Measurements from ENCODE around the gene STK11. TPM values are rescaled to one million over a fixed set of nuclear protein-coding genes. Genes with fewer than 3 reads are reported as not detected.

STK11 gene
- total and polyA plus RNA-seq, 2 donors (not counting 3 experiments of a cell fraction or from before 2014, with no cell fraction given) = 39.4 to 75.4 TPM

DNA sequence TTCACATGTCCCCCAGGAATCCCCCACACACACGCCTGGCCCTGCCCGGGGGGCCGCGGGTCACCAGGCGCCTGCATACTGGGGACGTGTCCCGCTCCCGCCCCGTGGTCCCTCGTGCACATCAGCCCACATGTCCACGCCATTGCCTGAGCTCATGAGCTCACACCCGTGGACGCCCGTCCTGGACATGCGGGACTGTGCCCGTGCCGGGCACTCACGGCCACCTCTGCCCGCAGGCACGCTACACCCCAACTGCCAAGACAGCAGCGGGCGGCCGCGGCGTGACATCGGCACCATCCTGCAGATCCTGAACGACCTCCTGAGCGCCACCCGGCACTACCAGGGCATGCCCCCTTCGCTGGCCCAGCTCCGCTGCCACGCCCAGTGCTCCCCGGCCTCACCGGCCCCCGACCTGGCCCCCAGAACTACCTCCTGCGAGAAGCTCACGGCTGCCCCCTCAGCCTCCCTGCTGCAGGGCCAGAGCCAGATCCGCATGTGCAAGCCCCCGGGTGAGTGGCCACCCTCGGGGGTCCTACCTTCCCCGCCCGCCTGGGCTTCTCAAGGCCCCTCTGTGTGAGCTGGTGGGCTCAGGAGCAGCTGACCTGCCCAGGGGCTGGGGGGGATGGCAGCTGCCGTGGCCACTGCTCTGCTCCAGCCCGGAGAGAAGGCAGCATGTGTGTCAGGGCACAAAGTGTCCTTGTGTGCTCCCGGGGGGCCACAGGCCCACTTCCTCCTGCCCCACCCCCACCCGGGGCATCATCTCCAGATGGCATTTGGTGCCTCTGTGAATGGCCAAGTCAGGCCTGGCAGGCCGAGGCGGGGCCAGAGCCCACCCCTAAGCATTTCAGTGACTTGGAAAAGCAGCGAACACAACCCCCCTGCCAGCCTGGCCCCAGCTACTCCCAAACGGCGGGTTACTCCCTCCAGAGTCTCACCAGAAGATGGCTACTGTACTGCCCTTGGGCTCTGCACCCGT lies 49.9 kb downstream of the STK11 start:
- BruUV-seq (replicated peaks) = no TSS peak
- DNase-seq (ENCODE audit: low read depth, low spot score) (no peak), FAIRE-seq (no peak)
- Histone ChIP-seq H3K27me3 (ENCODE audit: control insufficient read depth in 2 of 2, insufficient read depth in 2 of 2, low read length in 2 of 2) (no peaks in the 10 kb centered on the region), H3K36me3 (ENCODE audit: control insufficient read depth in 2 of 2, extremely low read depth in 1 of 2, insufficient read depth in 2 of 2, low read length in 2 of 2) (peaks cover 29 to 34% of the 10 kb centered on the region in 2 experiments), H3K9me3 (replicated peaks; ENCODE audit: control insufficient read depth, insufficient read depth, low read length) (no peaks in the 10 kb centered on the region), H3K4me1 (ENCODE audit: control insufficient read depth, extremely low read depth, insufficient read depth, low read length) (peaks cover 48% of the 10 kb centered on the region), H3K79me2 (ENCODE audit: control insufficient read depth, insufficient read depth, low read length) (peaks cover 54% of the 10 kb centered on the region), H3K4me3 (replicated peaks in 1 of 3; ENCODE audit: insufficient read depth in 1 of 3, low read depth in 1 of 3, low read length in 3 of 3) (no peak overlapping the region), H3K9ac (replicated peaks; ENCODE audit: extremely low read depth, insufficient read depth, low read length) (no peak overlapping the region), H3K9me1 (replicated peaks; ENCODE audit: control insufficient read depth, extremely low read depth, insufficient read depth, low read length) (no peaks in the 10 kb centered on the region), H4K20me1 (replicated peaks; ENCODE audit: control insufficient read depth, extremely low read depth, insufficient read depth, low read length) (no peaks in the 10 kb centered on the region), H2AFZ (ENCODE audit: low read depth, low read length) (no peak overlapping the region), H3K4me2 (ENCODE audit: insufficient read depth, low read length) (no peak overlapping the region), H3K27ac (ENCODE audit: insufficient read depth, low read depth, low read length) (no peak overlapping the region)
- TF ChIP-seq FOS (IDR thresholded peaks at IDR 0.05; ENCODE audit: borderline replicate concordance, insufficient read depth, low read length) (no peak), JUN (IDR thresholded peaks at IDR 0.05; ENCODE audit: borderline replicate concordance, insufficient read depth, insufficient read length, low read depth) (no peak), EZH2 (IDR thresholded peaks at IDR 0.05; ENCODE audit: borderline replicate concordance, low read depth, low read length, severe bottlenecking) (no peak), POLR2AphosphoS5 (IDR thresholded peaks at IDR 0.05; ENCODE audit: insufficient read depth, low read depth, low read length) (no peak), GATA2 (IDR thresholded peaks at IDR 0.05; ENCODE audit: insufficient read depth, insufficient read length, low read depth, low read length) (no peak), MYC (IDR thresholded peaks at IDR 0.05; ENCODE audit: low read depth, low read length) (no peak), MAX (IDR thresholded peaks at IDR 0.05; ENCODE audit: insufficient read depth, insufficient read length) (no peak), POLR2A (IDR thresholded peaks at IDR 0.05; ENCODE audit: low read depth, low read length) (no peak)
- TF ChIP-seq, protein P1, sequence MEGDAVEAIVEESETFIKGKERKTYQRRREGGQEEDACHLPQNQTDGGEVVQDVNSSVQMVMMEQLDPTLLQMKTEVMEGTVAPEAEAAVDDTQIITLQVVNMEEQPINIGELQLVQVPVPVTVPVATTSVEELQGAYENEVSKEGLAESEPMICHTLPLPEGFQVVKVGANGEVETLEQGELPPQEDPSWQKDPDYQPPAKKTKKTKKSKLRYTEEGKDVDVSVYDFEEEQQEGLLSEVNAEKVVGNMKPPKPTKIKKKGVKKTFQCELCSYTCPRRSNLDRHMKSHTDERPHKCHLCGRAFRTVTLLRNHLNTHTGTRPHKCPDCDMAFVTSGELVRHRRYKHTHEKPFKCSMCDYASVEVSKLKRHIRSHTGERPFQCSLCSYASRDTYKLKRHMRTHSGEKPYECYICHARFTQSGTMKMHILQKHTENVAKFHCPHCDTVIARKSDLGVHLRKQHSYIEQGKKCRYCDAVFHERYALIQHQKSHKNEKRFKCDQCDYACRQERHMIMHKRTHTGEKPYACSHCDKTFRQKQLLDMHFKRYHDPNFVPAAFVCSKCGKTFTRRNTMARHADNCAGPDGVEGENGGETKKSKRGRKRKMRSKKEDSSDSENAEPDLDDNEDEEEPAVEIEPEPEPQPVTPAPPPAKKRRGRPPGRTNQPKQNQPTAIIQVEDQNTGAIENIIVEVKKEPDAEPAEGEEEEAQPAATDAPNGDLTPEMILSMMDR (IDR thresholded peaks at IDR 0.05; ENCODE audit: extremely low read depth in 1 of 2, insufficient read depth in 1 of 2, low read depth in 1 of 2, low read length in 2 of 2) = no peak
- POLR2A ChIA-PET = interaction anchor here (0.8 to 1.2 kb wide), 3 partner anchors 11 to 13 kb away, joined by 3 to 5 read pairs (median 4); partner anchors contain the start of gene CIRBP
- dilution Hi-C loops (cut with MboI; ENCODE audit: extremely low pct_ligation_motif_present, low sequenced_read_pairs) (no loop called here), intact Hi-C loops (cut with micrococcal nuclease) (no loop called here)
- CTCF ChIA-PET = interaction anchor here (0.7 to 7.8 kb wide), 3 partner anchors 11 kb away, joined by 6 to 63 read pairs (median 10); no protein-coding TSS in a partner anchor
